Measurements from ENCODE around the gene NDUFB6.
"Not testable (repeated sequence)": the region's sequence is repeated elsewhere in the genome, so short reads cannot be mapped to it uniquely, and the experiment has no call there.

NDUFB6 gene

GRCh38 chr9:32572900-32573523 is at the start of gene NDUFB6:
NDUFB6 (minus strand) TSS chr9:32573159; CDS start chr9:32573060, 99 bp downstream.
- peak; percentile 93 to 95 for DNase-seq (ENCODE audit: low spot score in 2 of 2)
- H3K9me3 ChIP-seq = no peaks in the 10 kb centered on the region
- H3K4me3 ChIP-seq = peak within 1 kb of the TSS; percentile 84
- in situ Hi-C loops (cut with MboI; ENCODE audit: low sequenced_read_pairs) = loop anchor here (5.0 kb wide), 1 partner anchor 191 kb away; the partner anchor contains the start of gene ACO1
- peaks cover 16% of the 10 kb centered on the region for H3K36me3 ChIP-seq (replicated peaks)
- H3K4me1 ChIP-seq = peaks cover 15% of the 10 kb centered on the region
- no peaks in the 10 kb centered on the region for H3K27me3 ChIP-seq (ENCODE audit: low read depth)

GRCh38 chr9:32618261-32618660 is 45.3 kb upstream of the NDUFB6 start:
- no peak for DNase-seq (ENCODE audit: low spot score in 2 of 2)
- Histone ChIP-seq H3K4me1 (no peaks in the 10 kb centered on the region), H3K9me3 (no peaks in the 10 kb centered on the region), H3K27me3 (ENCODE audit: low read depth) (peaks cover 5% of the 10 kb centered on the region; the same call in 1 of the 2 replicates), H3K36me3 (replicated peaks) (no peaks in the 10 kb centered on the region), H3K4me3 (no peak overlapping the region)
- in situ Hi-C loops (cut with MboI; ENCODE audit: low sequenced_read_pairs) = no loop called here

- 0 out of 2 replicates have a peak, but pooled peaks cover 2% of the 10 kb centered on the region for H3K27me3 ChIP-seq (ENCODE audit: low read depth)
- DNase-seq (ENCODE audit: low spot score in 2 of 2) = no peak
- H3K4me3 ChIP-seq = no peak overlapping the region
- no peaks in the 10 kb centered on the region for H3K9me3 ChIP-seq
- H3K4me1 ChIP-seq = no peaks in the 10 kb centered on the region
- in situ Hi-C loops (cut with MboI; ENCODE audit: low sequenced_read_pairs) = no loop called here
- H3K36me3 ChIP-seq (replicated peaks) = no peaks in the 10 kb centered on the region
Observed at GRCh38 chr9:32606811-32607210, 33.9 kb upstream of the NDUFB6 start.

- no peaks in the 10 kb centered on the region for H3K4me1 ChIP-seq
- no peaks in the 10 kb centered on the region for H3K36me3 ChIP-seq (replicated peaks)
- DNase-seq (ENCODE audit: low spot score in 2 of 2) = no peak
- in situ Hi-C loops (cut with MboI; ENCODE audit: low sequenced_read_pairs) = no loop called here
- H3K9me3 ChIP-seq = no peaks in the 10 kb centered on the region
- 0 out of 2 replicates have a peak, but pooled peaks cover 6% of the 10 kb centered on the region for H3K27me3 ChIP-seq (ENCODE audit: low read depth)
- no peak overlapping the region for H3K4me3 ChIP-seq
Observed at GRCh38 chr9:32603914-32604852, 31.2 kb upstream of the NDUFB6 start.

- in situ Hi-C loops (cut with MboI; ENCODE audit: low sequenced_read_pairs); H3K4me1 ChIP-seq; H3K4me3 ChIP-seq; H3K36me3 ChIP-seq (replicated peaks); H3K9me3 ChIP-seq; DNase-seq (ENCODE audit: low spot score in 2 of 2); H3K27me3 ChIP-seq (ENCODE audit: low read depth): not testable (repeated sequence)
Observed at GRCh38 chr9:32599021-32599420, 26.1 kb upstream of the NDUFB6 start.

- H3K36me3 ChIP-seq (replicated peaks) = no peaks in the 10 kb centered on the region
- no peak overlapping the region for H3K4me3 ChIP-seq
- 0 out of 2 replicates have a peak, but pooled peaks cover 6% of the 10 kb centered on the region for H3K27me3 ChIP-seq (ENCODE audit: low read depth)
- no peak for DNase-seq (ENCODE audit: low spot score in 2 of 2)
- in situ Hi-C loops (cut with MboI; ENCODE audit: low sequenced_read_pairs) = no loop called here
- no peaks in the 10 kb centered on the region for H3K4me1 ChIP-seq
- H3K9me3 ChIP-seq = no peaks in the 10 kb centered on the region
Observed at GRCh38 chr9:32596936-32597335, 24.0 kb upstream of the NDUFB6 start.

GRCh38 chr9:32596096-32596865 is 23.3 kb upstream of the NDUFB6 start:
- H3K27me3 ChIP-seq (ENCODE audit: low read depth) = 0 out of 2 replicates have a peak, but pooled peaks cover 3% of the 10 kb centered on the region
- in situ Hi-C loops (cut with MboI; ENCODE audit: low sequenced_read_pairs) = no loop called here
- DNase-seq (ENCODE audit: low spot score in 2 of 2) = no peak
- no peaks in the 10 kb centered on the region for H3K9me3 ChIP-seq
- no peaks in the 10 kb centered on the region for H3K36me3 ChIP-seq (replicated peaks)
- no peaks in the 10 kb centered on the region for H3K4me1 ChIP-seq
- no peak overlapping the region for H3K4me3 ChIP-seq

GRCh38 chr9:32590898-32591297 is 17.9 kb upstream of the NDUFB6 start:
- H3K27me3 ChIP-seq (ENCODE audit: low read depth) = 0 out of 2 replicates have a peak, but pooled peaks cover 3% of the 10 kb centered on the region
- no peak overlapping the region for H3K4me3 ChIP-seq
- no peaks in the 10 kb centered on the region; the same call in 1 of the 2 replicates for H3K9me3 ChIP-seq
- H3K36me3 ChIP-seq (replicated peaks) = no peaks in the 10 kb centered on the region
- H3K4me1 ChIP-seq = no peaks in the 10 kb centered on the region
- in situ Hi-C loops (cut with MboI; ENCODE audit: low sequenced_read_pairs) = no loop called here
- DNase-seq (ENCODE audit: low spot score in 2 of 2) = no peak

GRCh38 chr9:32590476-32590875 is 17.5 kb upstream of the NDUFB6 start:
- no peaks in the 10 kb centered on the region for H3K36me3 ChIP-seq (replicated peaks)
- H3K4me1 ChIP-seq = no peaks in the 10 kb centered on the region
- H3K27me3 ChIP-seq (ENCODE audit: low read depth) = peaks cover 4% of the 10 kb centered on the region; the same call in 1 of the 2 replicates
- no peaks in the 10 kb centered on the region; the same call in 1 of the 2 replicates for H3K9me3 ChIP-seq
- no peak for DNase-seq (ENCODE audit: low spot score in 2 of 2)
- in situ Hi-C loops (cut with MboI; ENCODE audit: low sequenced_read_pairs) = no loop called here
- H3K4me3 ChIP-seq = no peak overlapping the region

GRCh38 chr9:32589083-32589723 is 16.2 kb upstream of the NDUFB6 start:
- DNase-seq (ENCODE audit: low spot score in 2 of 2) = peak in 1 of 2 experiments; percentile 47
- Histone ChIP-seq H3K4me3 (no peak overlapping the region), H3K9me3 (no peaks in the 10 kb centered on the region; the same call in 1 of the 2 replicates), H3K36me3 (replicated peaks) (no peaks in the 10 kb centered on the region), H3K27me3 (ENCODE audit: low read depth) (peaks cover 6% of the 10 kb centered on the region; the same call in 1 of the 2 replicates), H3K4me1 (no peaks in the 10 kb centered on the region)
- in situ Hi-C loops (cut with MboI; ENCODE audit: low sequenced_read_pairs) = loop anchor here (5.0 kb wide), 1 partner anchor 383 kb away; no protein-coding TSS in a partner anchor

- H3K4me1 ChIP-seq = no peaks in the 10 kb centered on the region
- H3K9me3 ChIP-seq = no peaks in the 10 kb centered on the region; the same call in 1 of the 2 replicates
- H3K4me3 ChIP-seq = no peak overlapping the region
- H3K27me3 ChIP-seq (ENCODE audit: low read depth) = peaks cover 6% of the 10 kb centered on the region
- no peak for DNase-seq (ENCODE audit: low spot score in 2 of 2)
- no peaks in the 10 kb centered on the region for H3K36me3 ChIP-seq (replicated peaks)
- in situ Hi-C loops (cut with MboI; ENCODE audit: low sequenced_read_pairs) = loop anchor here (5.0 kb wide), 1 partner anchor 384 kb away; no protein-coding TSS in a partner anchor
Observed at GRCh38 chr9:32587901-32588300, 14.9 kb upstream of the NDUFB6 start.

- no peak for DNase-seq (ENCODE audit: low spot score in 2 of 2)
- Histone ChIP-seq H3K36me3 (replicated peaks) (no peaks in the 10 kb centered on the region), H3K4me3 (no peak overlapping the region), H3K4me1 (no peaks in the 10 kb centered on the region), H3K27me3 (ENCODE audit: low read depth) (peaks cover 6% of the 10 kb centered on the region), H3K9me3 (no peaks in the 10 kb centered on the region; the same call in 1 of the 2 replicates)
- in situ Hi-C loops (cut with MboI; ENCODE audit: low sequenced_read_pairs) = loop anchor here (5.0 kb wide), 1 partner anchor 388 kb away; no protein-coding TSS in a partner anchor
Observed at GRCh38 chr9:32584784-32585183, 11.8 kb upstream of the NDUFB6 start.
